Posterior vena cava (tissue), 2 donors: ENCODE results near the gene ANKS1A. TPM values are rescaled to one million over a fixed set of nuclear protein-coding genes. Genes with fewer than 3 reads are reported as not detected.
A peak's percentile ranks its signal among the peaks of the same experiment; 100 is the strongest.

Experiments used
- DNase-seq: peaks from one replicate; pipeline ENCODE4 v3.0.0-alpha.2; 2020; ENCODE audit warnings: low spot score
- intact Hi-C, 2 donors: fragments of 100-400 bp; cut with DNase I; formaldehyde crosslinking; loops; one replicate each; pipeline versions ENCODE4 v1.14.1 to v1.14.2; 2022 to 2023
- total RNA-seq, 2 donors: library from RNA; stranded (reverse); fragmentation: NEBNext Ultra II Directional; extraction: Animal tissue kit (Norgen Biotek cat#: 25700); gene quantifications; one replicate each; pipeline ENCODE4 v1.2.1, GENCODE V29; 2021
- donor health status: DM: yes; HTN: yes; CAD: no.
- donor health status: DM: yes; HTN: yes; CAD: no.

ANKS1A gene
- total RNA-seq, 2 donors from 2014 or later, result 38.8 to 42.2 TPM

GRCh38 chr6:35008858-35009257 lies 119.8 kb downstream of the ANKS1A start:
- no peak for DNase-seq
- intact Hi-C loops, result no loop called here

GRCh38 chr6:35011096-35012041 lies 122.3 kb downstream of the ANKS1A start:
- no peak for DNase-seq
- intact Hi-C loops, result no loop called here

GRCh38 chr6:35013701-35014100 lies 124.6 kb downstream of the ANKS1A start:
- DNase-seq, result no peak
- intact Hi-C loops, result no loop called here

GRCh38 chr6:35014341-35014740 lies 125.3 kb downstream of the ANKS1A start:
- intact Hi-C loops, result no loop called here
- DNase-seq, result no peak

- DNase-seq, result no peak
- intact Hi-C loops, result loop anchor here in 1 of 2 donors (5.0 kb wide), 1 partner anchor 38 kb away; no protein-coding TSS in a partner anchor
Observed at GRCh38 chr6:35014786-35015185, 125.7 kb downstream of the ANKS1A start.

- no peak for DNase-seq
- intact Hi-C loops, result loop anchor here in 1 of 2 donors (5.0 kb wide), 1 partner anchor 37 kb away; no protein-coding TSS in a partner anchor
Observed at GRCh38 chr6:35015476-35015875, 126.4 kb downstream of the ANKS1A start.

GRCh38 chr6:35015996-35016395 lies 126.9 kb downstream of the ANKS1A start:
- intact Hi-C loops, result loop anchor here in 1 of 2 donors (5.0 kb wide), 1 partner anchor 36 kb away; no protein-coding TSS in a partner anchor
- no peak for DNase-seq

GRCh38 chr6:35016502-35017321 lies 127.7 kb downstream of the ANKS1A start:
- DNase-seq, result peak; percentile 85
- intact Hi-C loops, result loop anchor here in 1 of 2 donors (5.0 kb wide), 1 partner anchor 36 kb away; no protein-coding TSS in a partner anchor

- peak; percentile 89 for DNase-seq
- intact Hi-C loops, result loop anchor here (1.0 to 5.0 kb wide), 3 partner anchors 19 to 56 kb away; no protein-coding TSS in a partner anchor
Observed at GRCh38 chr6:35017411-35018181, 128.5 kb downstream of the ANKS1A start.

- DNase-seq, result no peak
- intact Hi-C loops, result loop anchor here (1.0 to 5.0 kb wide), 3 partner anchors 19 to 55 kb away; no protein-coding TSS in a partner anchor
Observed at GRCh38 chr6:35018182-35018519, 129.1 kb downstream of the ANKS1A start.

GRCh38 chr6:35018746-35019145 lies 129.7 kb downstream of the ANKS1A start:
- no peak for DNase-seq
- intact Hi-C loops, result loop anchor here (1.0 to 5.0 kb wide), 3 partner anchors 18 to 55 kb away; no protein-coding TSS in a partner anchor

GRCh38 chr6:35019171-35019570 lies 130.1 kb downstream of the ANKS1A start:
- no peak for DNase-seq
- intact Hi-C loops, result loop anchor here in 1 of 2 donors (2.0 to 5.0 kb wide), 2 partner anchors 18 to 33 kb away; no protein-coding TSS in a partner anchor

GRCh38 chr6:35019831-35020230 lies 130.8 kb downstream of the ANKS1A start:
- intact Hi-C loops, result loop anchor here in 1 of 2 donors (2.0 to 5.0 kb wide), 2 partner anchors 17 to 32 kb away; no protein-coding TSS in a partner anchor
- DNase-seq, result no peak

GRCh38 chr6:35021004-35021403 lies 131.9 kb downstream of the ANKS1A start:
- intact Hi-C loops, result no loop called here
- no peak for DNase-seq

GRCh38 chr6:35023091-35024000 lies 134.3 kb downstream of the ANKS1A start:
- DNase-seq, result no peak
- intact Hi-C loops, result no loop called here

GRCh38 chr6:35024551-35025054 lies 135.5 kb downstream of the ANKS1A start:
- intact Hi-C loops, result no loop called here
- no peak for DNase-seq
